Putamen (tissue), 1 donor: ENCODE data around the gene LRRC9.
A peak's percentile ranks its signal among the peaks of the same experiment; 100 is the strongest.
"Not testable (repeated sequence)": the region's sequence is repeated elsewhere in the genome, so short reads cannot be mapped to it uniquely, and the experiment has no call there.

Source experiments
- DNase-seq: peaks from one replicate; pipeline ENCODE4 v3.0.0-alpha.2; 2016; ENCODE audit warnings: low spot score

The LRRC9 gene

DNA sequence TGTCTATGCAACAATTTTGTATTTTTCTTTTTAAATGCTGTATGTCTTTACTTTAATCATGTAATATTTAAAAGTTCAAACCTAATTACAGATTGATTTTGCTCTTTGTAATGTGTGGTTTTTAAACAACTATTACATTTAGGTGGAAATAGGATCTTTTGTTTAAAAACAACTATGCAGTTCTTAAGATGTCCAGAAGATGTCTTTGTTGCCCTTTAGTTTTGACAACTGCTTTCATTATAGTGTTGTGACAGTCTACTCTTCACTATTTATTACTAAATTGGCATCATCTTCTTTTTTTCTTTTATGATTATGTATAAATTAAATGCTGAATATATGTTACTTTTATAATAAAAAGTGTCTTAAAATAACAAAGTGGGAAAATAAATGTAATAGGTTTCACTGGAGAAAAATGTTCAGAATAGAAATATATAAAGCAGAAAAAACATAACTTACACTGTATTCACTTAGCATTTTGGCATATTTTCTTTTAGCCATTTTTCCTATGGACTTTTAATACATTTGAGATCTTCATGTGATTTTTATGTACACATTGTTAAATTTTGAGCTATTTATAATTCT lies 144.6 kb downstream of the LRRC9 start:
- DNase-seq = peak; percentile 10

DNA sequence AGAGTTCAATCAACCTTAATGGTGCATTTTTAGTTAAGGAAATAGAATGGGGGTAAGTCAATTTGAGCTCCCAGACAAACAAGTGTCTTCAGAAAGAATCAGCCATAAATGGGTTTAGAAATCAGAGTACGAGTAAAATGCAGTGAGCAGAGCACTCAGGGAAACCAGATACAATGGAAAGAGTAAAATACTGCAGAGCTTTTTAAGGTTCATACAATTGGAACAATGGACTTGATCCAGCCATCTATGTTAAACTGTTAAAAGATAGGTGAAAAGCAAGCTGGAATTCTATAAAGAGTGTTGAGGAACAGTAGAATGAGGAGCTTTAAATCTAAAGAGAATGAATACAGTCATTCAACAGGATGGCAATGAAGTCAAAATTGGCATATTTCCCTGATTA lies 147.9 kb downstream of the LRRC9 start:
- DNase-seq = no peak

DNA sequence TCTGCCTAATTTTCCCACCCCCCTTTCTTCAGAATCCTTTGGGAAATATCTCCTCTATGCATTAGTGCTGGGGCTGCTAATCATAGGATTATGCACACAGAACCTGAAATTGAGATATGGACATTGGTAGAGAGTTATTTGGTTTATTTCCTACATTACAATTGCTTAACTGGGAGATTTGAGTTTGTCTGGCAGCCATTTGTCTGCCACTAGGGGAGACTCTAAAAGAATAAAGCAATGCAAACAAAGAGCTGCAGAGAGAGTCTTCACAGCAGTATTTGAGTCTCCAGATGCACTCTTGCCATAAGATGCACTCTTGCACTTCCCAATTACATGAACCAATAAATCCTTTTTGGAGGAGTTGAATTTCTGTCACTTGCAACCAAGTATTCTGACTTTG lies 159.8 kb downstream of the LRRC9 start:
- DNase-seq = no peak

DNA sequence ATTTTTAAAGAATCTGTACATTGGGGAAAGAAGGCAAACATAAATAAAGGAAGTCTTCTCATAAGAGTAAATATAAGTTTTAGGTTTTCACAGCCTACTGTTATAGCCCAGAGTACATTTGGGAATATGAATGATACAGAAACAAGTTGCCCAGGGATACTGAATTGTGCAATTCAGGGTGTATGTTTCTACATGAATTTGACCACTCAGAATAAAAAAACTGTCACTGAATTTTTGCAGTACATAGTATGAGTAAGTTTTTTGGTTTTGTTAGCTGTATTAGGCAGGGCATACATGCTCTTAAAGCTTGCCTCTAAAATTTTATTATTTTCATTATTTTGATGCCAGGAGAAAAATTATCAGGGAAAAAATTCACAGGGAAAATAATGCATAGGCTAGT lies 165.1 kb downstream of the LRRC9 start:
- no peak for DNase-seq

DNA sequence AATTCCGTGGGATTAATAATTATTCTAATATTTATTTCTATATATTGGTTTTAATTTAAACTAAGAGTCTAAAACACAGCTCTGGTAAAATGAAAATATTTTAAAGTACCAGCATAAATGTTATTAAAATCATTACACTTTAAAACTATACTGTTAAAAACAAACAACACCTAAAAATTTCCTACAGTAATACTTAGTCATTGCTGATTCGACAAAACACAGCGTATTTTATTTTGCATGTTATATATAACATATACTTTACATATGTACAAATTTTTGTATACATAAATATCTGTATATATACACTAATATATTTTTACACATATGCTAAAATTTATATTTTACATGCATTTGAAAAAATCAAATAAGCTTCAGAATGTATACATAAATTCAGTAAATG lies 165.7 kb downstream of the LRRC9 start:
- DNase-seq = no peak

DNA sequence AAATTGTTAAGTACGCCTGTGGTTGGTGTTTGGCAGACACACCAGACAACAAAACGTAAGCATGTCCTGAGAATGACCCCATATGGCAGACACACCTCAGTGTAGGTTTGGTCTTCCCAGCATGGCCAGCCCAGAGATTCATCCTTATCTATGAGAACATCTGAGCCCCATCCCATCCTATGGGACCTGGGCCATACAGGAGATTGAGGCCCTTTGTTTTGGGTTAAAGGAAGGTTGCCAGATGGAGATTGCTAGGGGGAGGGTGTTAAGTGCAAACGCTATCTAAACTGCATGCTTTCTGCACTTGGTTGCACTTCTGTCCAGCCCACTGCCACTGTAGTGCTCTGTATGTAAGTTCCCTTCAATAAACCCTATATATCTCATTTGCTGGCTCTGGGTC lies 167.7 kb downstream of the LRRC9 start:
- no peak for DNase-seq

DNA sequence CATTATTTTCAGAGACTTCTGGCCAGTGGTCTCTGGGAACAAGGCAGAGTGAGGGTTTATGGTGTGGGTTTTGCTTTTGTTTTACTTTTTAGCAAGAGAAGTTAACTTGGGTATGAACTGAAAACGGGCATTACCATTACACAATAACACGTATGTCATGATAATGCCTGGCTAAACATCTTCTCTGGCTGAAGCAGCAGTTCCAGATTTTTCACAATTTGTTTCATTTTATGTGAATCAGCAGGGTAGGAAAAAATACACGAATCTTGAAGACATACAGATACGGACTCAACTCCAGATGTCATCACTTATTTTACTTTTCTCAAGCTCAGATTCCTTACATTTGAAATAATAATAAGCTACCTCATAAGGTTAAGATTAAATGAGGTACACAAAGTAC lies 169.3 kb downstream of the LRRC9 start:
- no peak for DNase-seq

DNA sequence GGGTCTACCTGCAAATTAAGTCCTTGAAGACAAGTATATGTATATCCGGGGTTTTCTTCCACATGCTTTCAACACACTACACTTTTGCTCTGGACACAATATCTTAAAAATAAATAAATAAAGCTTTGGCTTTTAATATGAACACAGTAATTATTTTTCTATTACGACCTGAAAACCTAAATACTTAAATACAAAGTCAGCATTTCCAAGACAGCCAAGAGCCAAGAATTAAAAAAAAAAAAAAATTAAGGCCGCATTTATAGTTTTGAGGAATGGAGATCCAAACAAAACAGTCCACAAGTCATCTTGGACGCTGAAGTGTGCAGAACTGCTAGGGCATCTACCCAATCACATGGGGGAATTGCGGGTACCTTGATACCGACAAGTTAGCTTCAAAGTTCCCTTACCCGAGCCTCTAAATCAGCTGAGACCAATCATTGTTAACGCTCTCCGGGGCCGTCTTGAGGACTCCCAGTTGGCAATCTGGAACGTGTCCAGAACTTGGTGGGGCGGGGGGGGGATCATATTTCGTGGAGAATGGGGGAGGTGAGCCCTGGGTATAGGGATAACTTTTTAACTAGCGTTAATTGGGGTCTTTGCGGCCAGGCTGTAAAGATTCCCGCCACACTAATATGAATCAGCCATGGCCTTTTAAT lies 171.0 kb downstream of the LRRC9 start:
- peak; percentile 64 for DNase-seq

DNA sequence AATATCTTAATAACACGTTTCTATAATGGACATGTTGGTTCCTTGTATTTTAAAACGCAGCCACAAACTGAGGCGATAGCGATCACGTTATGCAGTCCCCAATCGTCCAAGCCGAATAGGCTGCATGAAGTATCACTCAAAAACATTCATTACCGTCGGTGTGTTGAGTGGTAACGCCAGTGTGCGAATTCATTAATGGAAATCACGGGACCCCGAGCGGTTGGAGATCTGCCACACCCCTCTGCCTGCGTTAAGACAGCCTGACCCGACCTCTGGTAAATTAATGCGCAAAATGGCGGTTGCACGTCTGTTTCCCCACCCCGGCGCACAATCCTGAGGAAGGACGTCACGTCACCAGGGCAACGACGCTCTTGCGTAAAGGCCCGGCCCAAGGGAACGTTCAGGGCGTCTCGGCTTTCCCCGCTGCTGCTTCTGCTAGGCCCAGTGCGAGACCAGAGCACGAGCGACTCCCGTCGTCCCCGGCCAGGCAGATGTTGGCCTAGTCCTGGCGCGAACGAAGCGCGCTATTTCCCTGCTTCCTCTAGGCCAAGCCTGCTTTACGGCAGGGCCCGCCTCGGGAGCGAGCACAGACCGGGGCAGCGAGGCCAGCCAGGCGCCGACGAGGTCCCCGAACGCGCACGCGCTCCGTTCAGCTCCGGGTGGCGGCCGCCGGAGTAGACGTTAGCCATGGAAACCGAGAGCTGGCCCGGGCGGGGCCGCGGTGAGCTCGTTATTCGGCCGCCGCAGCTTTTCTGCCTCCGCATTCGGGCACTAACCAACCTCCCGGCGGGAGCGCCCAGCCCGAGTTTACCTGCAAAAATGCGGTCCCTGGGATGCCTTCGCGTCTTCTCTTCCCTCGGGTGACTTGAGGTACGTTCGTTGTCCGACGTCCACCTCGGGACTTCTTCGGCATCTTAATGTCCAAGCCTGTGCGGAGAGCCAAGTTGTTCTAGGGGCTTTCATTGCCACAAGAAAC lies 171.9 kb downstream of the LRRC9 start, which contains the start of gene PCNX4:
PCNX4 (plus strand) TSS at position 374 of the 976 bp plus-strand sequence. CDS start 15,716 bp downstream, outside the sequence.
- DNase-seq = peak; percentile 99

DNA sequence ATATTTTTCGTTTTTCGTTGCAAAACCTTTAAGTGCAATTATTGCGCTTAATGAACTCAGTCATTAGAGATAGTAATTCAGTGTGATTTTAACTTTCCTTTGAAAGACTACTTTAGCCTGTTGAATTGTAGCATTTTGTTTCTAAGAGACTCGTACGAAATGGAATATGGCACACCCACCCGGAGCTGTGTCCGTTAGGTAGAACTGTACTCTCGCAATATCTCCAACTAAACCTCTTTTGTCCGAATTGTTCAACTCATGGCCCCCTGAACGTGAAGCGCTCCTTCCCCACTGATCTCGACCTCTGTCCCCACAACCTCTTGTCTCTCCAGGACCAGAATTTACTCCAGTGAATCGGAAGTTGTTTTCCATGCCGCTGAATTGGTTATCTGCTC lies 172.6 kb downstream of the LRRC9 start:
- DNase-seq = no peak

DNA sequence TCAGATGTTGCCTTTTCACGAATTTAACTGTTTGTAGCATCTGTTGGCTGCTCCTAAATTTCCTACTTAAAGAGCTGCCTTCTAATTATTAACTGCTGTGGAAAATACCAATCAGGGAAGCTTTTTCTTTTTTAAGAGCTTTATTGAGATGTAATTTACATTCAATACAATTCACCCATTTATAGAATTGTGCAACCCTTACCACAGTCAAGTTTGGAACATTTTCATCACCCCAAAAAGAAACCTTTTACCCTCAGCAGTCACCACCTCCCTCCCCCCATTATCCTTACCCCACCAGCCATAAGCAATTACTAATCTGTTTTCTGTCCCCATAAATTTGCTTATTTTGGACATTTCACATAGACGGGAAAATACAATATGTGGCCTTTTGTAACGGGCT lies 173.1 kb downstream of the LRRC9 start:
- no peak for DNase-seq

DNA sequence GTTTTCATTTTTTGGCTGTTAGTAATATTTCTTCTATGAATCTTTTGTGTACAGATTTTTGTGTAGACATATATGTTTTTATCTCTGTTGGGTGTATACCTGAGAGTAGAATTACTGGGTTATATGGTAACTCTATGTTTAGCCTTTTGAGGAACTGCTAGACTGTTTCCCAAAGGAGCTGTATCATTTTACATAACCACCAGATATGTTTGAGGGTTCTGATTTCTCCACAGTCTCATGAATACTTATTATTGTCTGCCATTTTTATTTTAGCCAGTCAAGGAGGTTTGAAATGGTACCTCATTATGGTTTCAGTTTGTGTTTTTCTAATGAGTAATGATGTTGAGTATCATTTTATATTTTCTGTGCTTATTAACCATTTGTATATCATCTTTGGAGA lies 173.7 kb downstream of the LRRC9 start:
- no peak for DNase-seq

DNA sequence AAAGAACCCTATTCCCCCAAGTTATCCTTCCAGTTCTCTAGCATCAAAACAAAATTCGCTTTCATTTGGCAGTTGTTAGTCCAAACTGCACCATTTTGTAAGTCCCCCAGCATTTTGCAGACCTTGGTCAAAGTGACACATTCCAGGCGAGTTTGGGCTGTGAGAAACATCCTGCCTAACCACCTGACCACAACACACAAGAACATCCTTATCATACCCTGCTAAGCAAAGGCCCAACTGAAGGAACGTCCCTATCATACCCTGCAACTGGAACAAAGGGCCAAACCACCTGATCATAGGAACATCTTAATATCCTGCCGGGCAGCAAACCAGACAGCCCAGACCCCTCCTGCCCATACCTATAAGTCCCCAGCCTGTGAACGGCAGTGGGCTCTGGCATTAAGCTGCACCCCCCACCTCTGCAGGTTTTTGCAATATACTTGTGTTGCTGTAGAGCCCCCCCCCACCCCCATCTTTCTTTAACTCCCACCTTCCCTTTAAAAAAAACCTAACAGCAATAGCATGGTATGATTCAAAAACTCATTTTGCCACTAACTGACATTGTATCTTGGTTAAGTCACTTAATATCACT lies 174.5 kb downstream of the LRRC9 start:
- DNase-seq = no peak

DNA sequence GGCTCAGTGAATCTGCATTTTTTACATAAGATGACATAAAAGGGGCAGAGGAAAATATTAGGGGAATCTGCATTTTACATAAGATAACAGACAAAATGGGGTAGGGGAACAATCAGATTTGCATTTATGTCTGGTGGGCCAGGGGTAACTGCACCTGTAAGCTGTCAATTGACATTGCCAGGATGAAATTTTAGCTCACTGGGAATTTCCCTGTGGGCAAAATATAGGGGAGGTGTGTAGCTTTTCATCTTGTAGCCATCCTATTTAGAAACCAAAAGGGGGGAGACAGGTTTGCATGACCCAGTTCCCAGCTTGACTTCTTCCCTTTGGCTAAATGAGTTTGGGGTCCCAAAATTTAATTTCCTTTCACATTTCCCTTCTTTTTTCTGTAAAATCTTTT lies 175.3 kb downstream of the LRRC9 start:
- DNase-seq = no peak

DNA sequence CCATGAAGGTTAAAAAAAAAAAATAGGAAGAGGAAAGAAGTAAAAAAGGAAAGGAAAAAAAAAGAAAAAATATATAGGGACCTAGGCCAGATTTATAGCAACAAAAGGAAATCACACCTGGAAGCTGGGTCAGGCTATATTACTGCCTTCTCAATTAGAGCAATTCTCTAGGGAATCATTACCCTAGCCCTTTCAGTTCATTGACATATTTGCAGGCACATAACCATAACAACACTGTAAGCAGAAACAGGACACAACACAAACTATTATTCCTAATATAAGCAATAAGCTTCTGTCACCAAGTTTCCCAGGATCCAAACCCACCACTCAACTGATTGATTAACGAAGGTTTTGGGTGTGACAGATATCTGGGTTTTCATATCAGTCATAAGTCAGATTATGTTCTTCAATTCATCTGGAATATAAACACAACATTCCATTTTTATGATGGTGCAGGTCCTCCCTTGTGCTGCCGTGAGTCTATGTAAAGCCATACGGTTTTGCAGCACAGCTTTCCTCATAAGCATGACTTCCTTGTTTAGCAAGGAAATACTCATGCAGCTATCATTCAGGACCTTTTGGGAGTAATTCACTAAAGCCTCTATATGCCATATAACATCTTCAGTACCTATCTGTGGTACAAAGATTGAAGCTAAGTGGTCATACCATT lies 176.0 kb downstream of the LRRC9 start:
- DNase-seq = no peak

DNA sequence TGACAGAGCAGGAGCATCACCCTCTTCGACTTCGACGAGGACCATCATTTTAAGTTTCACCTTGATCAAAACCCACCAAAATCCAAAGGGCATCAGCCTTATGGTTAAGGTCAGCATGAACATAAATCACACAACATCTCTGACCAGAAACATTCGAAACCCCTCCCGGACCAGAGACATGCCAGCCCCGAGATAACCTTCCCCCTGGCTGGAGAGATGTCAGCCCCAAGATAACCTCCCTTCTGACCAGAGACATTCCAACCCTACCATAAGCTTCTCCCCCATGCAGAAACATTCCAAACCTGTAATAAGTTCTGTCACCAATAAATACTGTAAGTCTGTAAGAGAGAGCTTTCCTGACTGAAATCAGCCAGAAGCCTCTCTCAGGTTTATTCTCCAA lies 178.0 kb downstream of the LRRC9 start:
- no peak for DNase-seq

DNA sequence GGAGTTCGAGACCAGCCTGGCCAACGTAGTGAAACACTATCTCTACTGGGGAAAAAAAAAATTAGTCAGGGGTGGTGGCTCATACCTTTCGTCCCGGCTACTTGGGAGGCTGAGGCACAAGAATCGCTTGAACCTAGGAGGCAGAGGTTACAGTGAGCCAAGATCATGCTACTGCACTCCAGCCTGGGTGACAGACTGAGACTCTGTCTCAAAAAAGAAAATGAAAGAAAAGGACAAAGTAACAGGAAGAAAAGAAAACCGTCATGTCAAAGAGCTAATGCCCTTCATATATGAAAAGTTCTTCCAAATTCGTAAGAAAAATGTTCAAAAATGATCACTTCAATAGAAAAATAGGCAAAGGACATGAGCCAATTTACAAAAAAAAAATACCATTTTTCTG lies 179.9 kb downstream of the LRRC9 start:
- not testable (repeated sequence) for DNase-seq

DNA sequence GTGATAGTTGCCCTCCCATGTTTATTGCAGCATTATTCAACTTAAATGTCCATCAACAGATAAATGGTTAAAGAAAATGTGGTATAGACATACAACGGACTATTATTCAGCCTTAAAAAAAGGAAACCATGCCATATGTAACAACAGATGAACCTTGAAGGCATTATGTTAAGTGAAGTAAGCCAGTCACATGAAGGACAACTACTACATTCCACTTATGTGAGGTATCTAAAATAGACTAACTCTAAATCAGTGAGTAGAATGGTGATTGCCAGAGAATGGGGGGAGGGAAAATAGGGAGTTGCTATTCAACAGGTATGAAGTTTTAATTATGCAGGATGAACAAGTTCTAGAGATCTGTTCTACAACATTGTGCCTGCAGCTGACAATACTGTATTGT lies 181.8 kb downstream of the LRRC9 start:
- no peak for DNase-seq

DNA sequence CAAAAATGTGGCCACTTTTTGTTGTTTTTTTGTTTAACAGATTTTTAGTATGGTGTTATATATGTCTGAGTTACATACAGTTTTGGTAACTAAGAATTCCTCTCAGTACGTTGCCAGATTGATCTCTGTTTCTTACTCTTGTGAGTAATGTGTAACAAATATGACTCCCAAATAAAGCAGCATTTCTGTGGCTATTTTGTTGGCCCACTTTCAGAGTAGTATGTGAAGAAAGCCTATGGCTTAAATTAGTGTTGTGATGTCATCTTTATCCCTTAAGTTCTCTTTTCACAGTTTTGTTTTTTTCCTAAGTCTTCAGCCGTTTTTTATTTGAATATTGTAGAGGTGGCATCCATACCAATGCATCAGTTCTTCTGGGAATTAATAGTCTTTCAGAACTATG lies 182.4 kb downstream of the LRRC9 start:
- no peak for DNase-seq

DNA sequence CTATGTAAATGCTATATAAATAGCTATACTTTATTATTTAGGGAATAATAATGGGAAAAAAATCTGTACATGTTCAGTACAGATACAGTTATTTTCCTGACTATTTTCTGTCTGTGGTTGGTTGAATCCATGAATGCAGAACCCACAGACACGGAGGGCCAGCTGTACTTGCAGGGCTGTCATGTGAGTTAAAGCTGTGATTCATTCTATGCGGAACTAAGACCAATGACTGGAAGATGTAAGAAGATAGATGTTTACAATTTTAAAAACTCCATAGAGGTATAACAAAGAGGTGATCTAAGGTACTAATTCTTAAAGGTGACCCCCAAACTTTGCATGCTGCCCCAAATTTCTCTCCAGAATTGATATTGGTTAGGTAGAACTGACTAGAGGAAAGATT lies 186.4 kb downstream of the LRRC9 start:
- peak; percentile 35 for DNase-seq

DNA sequence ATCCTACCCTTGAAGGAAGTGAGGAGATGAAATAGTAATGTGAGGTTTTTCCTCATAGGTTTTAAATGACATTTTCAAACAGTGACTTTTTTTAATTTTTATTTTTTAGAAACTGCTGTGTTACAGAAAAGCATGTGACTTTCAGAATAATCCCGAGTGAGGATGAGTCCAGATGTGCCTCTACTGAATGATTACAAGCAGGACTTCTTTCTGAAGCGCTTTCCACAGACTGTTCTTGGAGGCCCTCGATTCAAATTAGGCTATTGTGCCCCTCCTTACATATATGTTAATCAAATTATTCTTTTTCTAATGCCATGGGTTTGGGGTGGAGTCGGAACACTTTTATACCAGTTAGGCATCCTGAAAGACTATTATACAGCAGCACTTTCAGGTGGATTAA lies 187.5 kb downstream of the LRRC9 start:
- DNase-seq = no peak

DNA sequence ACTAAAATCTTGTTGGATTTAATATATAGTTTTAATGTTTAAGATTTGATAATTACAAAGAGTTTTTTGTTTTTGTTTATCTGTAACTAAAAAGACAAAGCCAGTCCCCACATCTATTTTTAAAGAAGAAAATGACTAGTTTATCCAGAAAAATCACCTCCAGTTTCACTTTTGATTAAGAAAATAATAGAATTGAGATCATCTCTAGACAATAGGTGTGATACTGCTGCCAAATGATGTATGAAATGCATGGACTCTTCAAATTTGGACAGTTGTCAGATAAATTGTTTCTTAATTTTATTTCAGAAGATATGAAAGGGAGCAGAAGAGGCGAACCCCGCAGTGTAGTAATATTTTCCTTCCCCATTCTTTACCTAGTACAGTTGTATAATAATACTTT lies 191.8 kb downstream of the LRRC9 start:
- DNase-seq = no peak
